GM18951 (cell line): ENCODE measurements around the gene KIAA1217.

Source experiments
- POLR2A ChIP-seq: IDR thresholded peaks from 4 replicates; pipeline ENCODE4 v1.6.1; 2011; ENCODE audit warnings: mild to moderate bottlenecking; ENCODE audit not compliant: insufficient read length, insufficient read depth; ENCODE audit errors: extremely low read depth
- in situ Hi-C: fragments of 300-500 bp; cut with MboI; formaldehyde crosslinking; loops from one replicate; pipeline ENCODE4 v1.12.0; 2022; ENCODE audit warnings: low sequenced_read_pairs, mixed read lengths, inconsistent platforms; ENCODE audit not compliant: unreplicated experiment

KIAA1217 gene

GRCh38 chr10:24223953-24224352, 15.0 kb downstream of the KIAA1217 start:
- in situ Hi-C loops, result no loop called here
- TF ChIP-seq POLR2A, result no peak

GRCh38 chr10:24228642-24229041, 19.7 kb downstream of the KIAA1217 start:
- in situ Hi-C loops, result no loop called here

GRCh38 chr10:24229909-24230308, 21.0 kb downstream of the KIAA1217 start:
- TF ChIP-seq POLR2A, result no peak
- in situ Hi-C loops, result no loop called here

More at GRCh38 chr10:24228642-24229041, 19.7 kb downstream of the KIAA1217 start:
- TF ChIP-seq POLR2A, result no peak

- in situ Hi-C loops, result no loop called here
- no peak for TF ChIP-seq POLR2A
These were observed 22.3 kb downstream of the KIAA1217 start for GRCh38 chr10:24231200-24231599.

- TF ChIP-seq POLR2A, result no peak
- in situ Hi-C loops, result no loop called here
These were observed 25.8 kb downstream of the KIAA1217 start for GRCh38 chr10:24234784-24235183.

- no peak for TF ChIP-seq POLR2A
- in situ Hi-C loops, result no loop called here
These were observed 26.5 kb downstream of the KIAA1217 start for GRCh38 chr10:24235471-24235870.

GRCh38 chr10:24237801-24238395, 29.0 kb downstream of the KIAA1217 start:
- in situ Hi-C loops, result no loop called here
- no peak for TF ChIP-seq POLR2A

GRCh38 chr10:24238519-24239247, 29.7 kb downstream of the KIAA1217 start:
- in situ Hi-C loops, result no loop called here
- TF ChIP-seq POLR2A, result no peak

GRCh38 chr10:24239289-24240040, 30.5 kb downstream of the KIAA1217 start:
- no peak for TF ChIP-seq POLR2A
- in situ Hi-C loops, result no loop called here

- in situ Hi-C loops, result no loop called here
- TF ChIP-seq POLR2A, result no peak
These were observed 31.3 kb downstream of the KIAA1217 start for GRCh38 chr10:24240041-24240751.

GRCh38 chr10:24241536-24242040, 32.6 kb downstream of the KIAA1217 start:
- in situ Hi-C loops, result no loop called here
- TF ChIP-seq POLR2A, result no peak

GRCh38 chr10:24242562-24242961, 33.6 kb downstream of the KIAA1217 start:
- in situ Hi-C loops, result no loop called here
- no peak for TF ChIP-seq POLR2A

- in situ Hi-C loops, result no loop called here
- no peak for TF ChIP-seq POLR2A
These were observed 37.4 kb downstream of the KIAA1217 start for GRCh38 chr10:24246365-24246764.
